GM23248 (cell line): Measurements from ENCODE around the gene TUBA4A. TPM values are rescaled to one million over a fixed set of nuclear protein-coding genes. Genes with fewer than 3 reads are reported as not detected.

Experiments used
- DNase-seq: peaks from one replicate; pipeline ENCODE4 v3.0.0-alpha.2; 2015
- H2AFZ ChIP-seq: fragments of 200-600 bp; sonication (generic); 2 replicates; pipeline ENCODE4 v1.6.1; 2016; ENCODE audit warnings: antibody characterized with exemption
- H3F3A ChIP-seq: fragments of 200-600 bp; sonication (generic); 2 replicates; pipeline ENCODE4 v1.6.1; 2016; ENCODE audit warnings: mild to moderate bottlenecking, antibody characterized with exemption, mixed run types; ENCODE audit not compliant: insufficient read depth
- H3K27ac ChIP-seq: fragments of 200-600 bp; sonication (generic); 2 replicates; pipeline ENCODE4 v1.5.1; 2016; ENCODE audit warnings: mild to moderate bottlenecking
- H3K27me3 ChIP-seq: fragments of 200-600 bp; sonication (generic); replicated peaks from 2 replicates; pipeline ENCODE4 v1.6.1; 2016; ENCODE audit warnings: mild to moderate bottlenecking; ENCODE audit not compliant: insufficient read depth
- H3K36me3 ChIP-seq: fragments of 200-600 bp; sonication (generic); 2 replicates; pipeline ENCODE4 v1.6.1; 2016; ENCODE audit warnings: low read depth, mild to moderate bottlenecking
- H3K4me1 ChIP-seq: fragments of 200-600 bp; sonication (generic); 2 replicates; pipeline ENCODE4 v1.6.1; 2016; ENCODE audit warnings: mild to moderate bottlenecking; ENCODE audit not compliant: insufficient read depth
- H3K4me2 ChIP-seq: fragments of 200-600 bp; sonication (generic); one replicate; pipeline ENCODE4 v1.6.1; 2016; ENCODE audit warnings: mild to moderate bottlenecking; ENCODE audit not compliant: unreplicated experiment
- H3K4me3 ChIP-seq: fragments of 200-600 bp; sonication (generic); 2 replicates; pipeline ENCODE4 v1.5.1; 2016; ENCODE audit warnings: mild to moderate bottlenecking
- H3K79me2 ChIP-seq: fragments of 200-600 bp; sonication (generic); 2 replicates; pipeline ENCODE4 v1.6.1; 2016; ENCODE audit warnings: mild to moderate bottlenecking; ENCODE audit not compliant: insufficient read depth
- H3K9ac ChIP-seq: fragments of 200-600 bp; sonication (generic); 2 replicates; pipeline ENCODE4 v1.6.1; 2016; ENCODE audit warnings: mild to moderate bottlenecking
- H3K9me2 ChIP-seq: fragments of 200-600 bp; sonication (generic); 2 replicates; pipeline ENCODE4 v1.6.1; 2016; ENCODE audit warnings: mixed run types, mild to moderate bottlenecking, moderate library complexity; ENCODE audit not compliant: insufficient read depth
- H3K9me3 ChIP-seq: fragments of 200-600 bp; sonication (generic); one replicate; pipeline ENCODE4 v1.6.1; 2017; ENCODE audit warnings: low read depth
- H4K20me1 ChIP-seq: fragments of 200-600 bp; sonication (generic); 2 replicates; pipeline ENCODE4 v1.6.0; 2016; ENCODE audit not compliant: insufficient read depth
- EZH2 ChIP-seq: fragments of 200-600 bp; sonication (generic); IDR thresholded peaks from 2 replicates; pipeline ENCODE4 v1.6.1; 2018; ENCODE audit warnings: antibody characterized with exemption, mild to moderate bottlenecking; ENCODE audit not compliant: insufficient read depth, poor library complexity, severe bottlenecking
- EZH2phosphoT487 ChIP-seq: fragments of 200-600 bp; sonication (generic); IDR thresholded peaks from 2 replicates; pipeline ENCODE4 v1.6.1; 2018; ENCODE audit warnings: antibody characterized with exemption, moderate library complexity, mild to moderate bottlenecking, low read depth; ENCODE audit not compliant: insufficient read depth
- WGBS, 2 experiments: methylation state at CpG; one replicate each; pipeline ENCODE4 v1.1.6; 2015 to 2017; ENCODE audit warnings: low lambda C conversion rate in 2 of 2, low coverage in 1 of 2; ENCODE audit errors: missing lambda C conversion rate in 2 of 2; 5-methylcytosine and 5-hydroxymethylcytosine counted together
- in situ Hi-C: fragments of 300-500 bp; cut with MboI; formaldehyde crosslinking; loops from 2 replicates; pipeline ENCODE4 v1.15.0; 2020
- polyA plus RNA-seq: library from polyadenylated mRNA; unstranded; fragments of >200 nt; fragmentation: Nextera tagmentation; extraction: Ambion mirVana; gene quantifications from 2 replicates; pipeline ENCODE4 v1.2.1, GENCODE V29; 2016
- total RNA-seq: library from RNA; depleted of rRNA; stranded (reverse); fragments of >200 nt; shearing (Covaris generic); gene quantifications from 2 replicates; pipeline ENCODE4 v1.2.3, GENCODE V29; 2014

TUBA4A gene
- total and polyA plus RNA-seq, 2 experiments from 2014 or later: 14.3 to 14.5 TPM

- H3K36me3 ChIP-seq: peaks cover 25% of the 10 kb centered on the region
- no peak overlapping the region for H3K4me2 ChIP-seq
- no peaks in the 10 kb centered on the region for H3K9me3 ChIP-seq
- H3K9ac ChIP-seq: no peak overlapping the region
- H3K4me3 ChIP-seq: no peak overlapping the region
- no peak overlapping the region for H3K27ac ChIP-seq
- 88 to 89% methylated on average over 18 to 19 of the region's 19 CpGs for WGBS, 2 experiments
- H3F3A ChIP-seq: peaks cover 17% of the 10 kb centered on the region
- DNase-seq: no peak
- H3K4me1 ChIP-seq: peaks cover 16% of the 10 kb centered on the region
- H3K79me2 ChIP-seq: peaks cover 20% of the 10 kb centered on the region
- no peaks in the 10 kb centered on the region for H3K9me2 ChIP-seq
- in situ Hi-C loops: no loop called here
- no peaks in the 10 kb centered on the region for H4K20me1 ChIP-seq
- no peaks in the 10 kb centered on the region for H3K27me3 ChIP-seq
- TF ChIP-seq EZH2 (no peak), EZH2phosphoT487 (no peak)
- no peak overlapping the region for H2AFZ ChIP-seq
These were observed 32.9 kb downstream of the TUBA4A start for GRCh38 chr2:219220652-219221402.

GRCh38 chr2:219219784-219220532, 33.8 kb downstream of the TUBA4A start:
- Histone ChIP-seq H3K4me2 (no peak overlapping the region), H3K79me2 (peaks cover 12% of the 10 kb centered on the region; the same call in 1 of the 2 replicates), H3K9me2 (no peaks in the 10 kb centered on the region), H3K4me3 (no peak overlapping the region), H2AFZ (no peak overlapping the region), H3K36me3 (peaks cover 25% of the 10 kb centered on the region), H3K27ac (peak overlapping the region; percentile 91; the same call in 1 of the 2 replicates), H4K20me1 (no peaks in the 10 kb centered on the region), H3K9me3 (no peaks in the 10 kb centered on the region), H3K4me1 (peaks cover 16% of the 10 kb centered on the region), H3K27me3 (no peaks in the 10 kb centered on the region), H3F3A (peaks cover 17% of the 10 kb centered on the region), H3K9ac (peak overlapping the region; percentile 83; the same call in 1 of the 2 replicates)
- TF ChIP-seq EZH2 (no peak), EZH2phosphoT487 (no peak)
- WGBS, 2 experiments: 90 to 92% methylated on average over 15 to 18 of the region's 18 CpGs
- no peak for DNase-seq
- in situ Hi-C loops: no loop called here

- Histone ChIP-seq H2AFZ (peak within 1 kb of the TSS; percentile 35), H3K27ac (peak within 1 kb of the TSS; percentile 91), H3K36me3 (peaks cover 15% of the 10 kb centered on the region), H3F3A (peaks cover 17% of the 10 kb centered on the region), H3K4me2 (peak within 1 kb of the TSS; percentile 75), H3K9me3 (no peaks in the 10 kb centered on the region), H3K9ac (peak within 1 kb of the TSS; percentile 83), H4K20me1 (no peaks in the 10 kb centered on the region), H3K9me2 (no peaks in the 10 kb centered on the region), H3K4me1 (peaks cover 16% of the 10 kb centered on the region), H3K4me3 (peak within 1 kb of the TSS; percentile 69), H3K79me2 (peaks cover 11% of the 10 kb centered on the region; the same call in 1 of the 2 replicates), H3K27me3 (no peaks in the 10 kb centered on the region)
- in situ Hi-C loops: no loop called here
- WGBS, 2 experiments: 6 to 9% methylated on average over 47 to 67 of the region's 71 CpGs
- DNase-seq: peak; percentile 96
- TF ChIP-seq EZH2 (no peak), EZH2phosphoT487 (no peak)
These were observed 34.7 kb downstream of the TUBA4A start, which contains the start of gene ABCB6 for GRCh38 chr2:219218732-219219701. ABCB6 (minus strand) TSS chr2:219218958; CDS start chr2:219218673, 285 bp downstream.
